Ammon's horn (tissue), 1 donor: ENCODE measurements around the gene MRTFB.
"Not testable (repeated sequence)": the region's sequence is repeated elsewhere in the genome, so short reads cannot be mapped to it uniquely, and the experiment has no call there.

Experiments used
- DNase-seq: peaks from one replicate; pipeline ENCODE4 v3.0.0-alpha.2; 2016; ENCODE audit warnings: low spot score

The MRTFB gene

DNA sequence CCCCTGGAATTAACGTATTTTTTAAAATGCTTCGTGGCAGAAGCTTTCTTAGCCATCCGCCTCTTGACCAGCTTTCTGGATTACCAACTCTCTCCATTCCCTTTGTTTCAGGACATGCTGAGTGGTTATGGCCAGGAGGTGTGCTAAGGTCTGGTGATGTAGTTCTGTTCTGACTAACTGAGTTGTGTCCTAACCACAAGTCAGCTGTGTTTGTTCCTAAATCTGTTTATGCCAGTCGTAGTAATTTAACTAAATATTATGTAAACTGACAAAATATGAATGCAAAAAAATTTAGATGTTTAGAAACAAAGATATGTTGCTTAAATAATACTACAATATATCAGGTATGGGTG is 61.6 kb downstream of the MRTFB start:
- DNase-seq = no peak

DNA sequence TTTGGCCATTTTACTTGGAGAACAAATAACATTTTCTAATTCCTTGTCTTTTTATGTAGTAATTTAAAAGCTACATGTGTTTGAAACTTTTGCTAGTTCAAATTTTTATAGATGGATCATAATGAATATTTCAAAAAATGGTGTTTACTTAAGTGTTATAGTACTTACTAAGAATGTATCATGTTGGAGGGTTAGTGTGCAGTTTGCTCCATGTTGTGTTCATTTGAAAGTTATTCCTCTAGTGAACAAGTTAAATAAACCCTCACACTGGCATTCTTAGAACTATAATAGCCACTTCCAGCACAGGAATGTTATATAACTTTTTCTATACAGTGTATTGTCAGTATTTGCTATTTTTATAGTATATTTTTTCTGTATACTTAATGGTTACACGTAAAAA is 62.8 kb downstream of the MRTFB start:
- no peak for DNase-seq

GRCh38 chr16:14135704-14136103 is 64.6 kb downstream of the MRTFB start:
- DNase-seq = no peak

GRCh38 chr16:14139872-14140271 is 68.8 kb downstream of the MRTFB start:
- no peak for DNase-seq

- no peak for DNase-seq
These were observed 69.8 kb downstream of the MRTFB start for GRCh38 chr16:14140923-14141322.

DNA sequence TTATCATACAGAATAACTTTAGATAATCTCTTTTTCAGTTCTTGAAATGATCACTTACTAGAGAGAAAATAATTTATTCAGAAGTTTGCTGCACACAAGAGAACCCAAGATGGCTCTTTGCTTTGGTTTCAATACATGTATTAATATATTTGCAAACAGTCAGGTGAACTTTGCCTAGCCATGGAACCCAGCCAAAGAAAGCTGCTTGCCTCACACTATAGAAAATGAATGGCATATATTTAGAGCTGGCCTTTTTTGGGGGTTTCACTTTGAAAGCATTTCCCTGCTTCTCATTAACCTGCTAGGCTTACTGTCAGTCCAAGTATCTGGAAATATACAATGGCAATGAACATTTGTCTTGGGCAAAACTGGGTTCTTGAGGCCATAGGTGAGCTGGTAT is 75.3 kb downstream of the MRTFB start:
- DNase-seq = no peak

- no peak for DNase-seq
These were observed 76.9 kb downstream of the MRTFB start for GRCh38 chr16:14148016-14148415.

- no peak for DNase-seq
These were observed 77.5 kb downstream of the MRTFB start for GRCh38 chr16:14148569-14148968.

DNA sequence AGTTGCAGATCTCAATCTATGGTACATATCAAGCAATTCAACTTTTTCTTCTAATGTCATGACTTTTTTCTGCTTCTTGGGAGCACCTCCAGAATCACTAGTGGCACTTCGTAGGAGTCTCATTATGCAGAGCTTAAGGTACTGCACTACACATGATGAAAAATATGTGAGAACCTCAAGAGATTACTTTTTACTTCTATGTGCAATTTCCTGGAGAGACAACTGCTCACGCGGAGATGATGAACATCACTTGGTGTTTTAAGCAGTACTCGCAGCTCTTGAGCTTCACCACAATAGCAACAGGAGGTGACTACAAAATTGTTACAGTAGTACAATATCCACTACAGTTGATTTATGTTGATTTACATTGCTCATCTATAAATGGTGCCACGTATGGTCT is 79.7 kb downstream of the MRTFB start:
- no peak for DNase-seq

DNA sequence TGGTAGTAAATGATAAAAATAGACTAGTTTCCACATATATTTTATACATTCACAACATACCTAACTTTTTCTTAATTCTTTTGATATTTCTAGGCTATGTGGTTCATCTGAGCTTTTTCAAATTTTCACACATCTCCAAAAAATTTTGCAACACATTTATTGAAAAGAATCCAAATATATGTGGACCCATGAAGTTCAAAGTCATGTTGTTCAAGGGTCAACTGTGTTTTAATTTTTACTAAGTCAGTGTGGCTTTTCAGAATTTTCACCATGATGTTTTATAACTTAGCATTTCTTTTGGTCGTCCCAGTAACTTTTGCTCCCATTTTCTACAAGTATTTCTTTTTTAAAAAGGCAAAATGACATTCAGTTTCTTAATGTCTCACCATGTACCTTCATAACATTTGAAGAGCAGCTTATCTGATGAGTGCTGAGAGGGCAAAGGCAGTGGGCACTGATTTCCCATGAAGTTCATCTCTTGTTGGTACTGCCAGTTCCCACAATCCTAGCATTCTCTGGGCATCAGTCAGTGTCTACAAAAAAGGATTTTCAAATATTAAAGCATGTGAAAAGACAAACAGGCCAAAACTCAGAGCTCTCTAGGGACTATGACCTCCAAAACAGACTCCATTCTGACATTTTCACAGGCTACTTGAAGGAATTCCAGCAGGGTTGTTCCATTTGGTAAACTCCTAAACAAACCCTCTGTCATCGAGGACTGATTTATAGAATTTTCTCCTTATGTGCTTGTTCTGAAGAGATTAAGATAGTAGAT is 80.3 kb downstream of the MRTFB start:
- no peak for DNase-seq

- no peak for DNase-seq
These were observed 84.6 kb downstream of the MRTFB start for GRCh38 chr16:14155572-14156190.

GRCh38 chr16:14164916-14165662 is 94.0 kb downstream of the MRTFB start:
- no peak for DNase-seq

DNA sequence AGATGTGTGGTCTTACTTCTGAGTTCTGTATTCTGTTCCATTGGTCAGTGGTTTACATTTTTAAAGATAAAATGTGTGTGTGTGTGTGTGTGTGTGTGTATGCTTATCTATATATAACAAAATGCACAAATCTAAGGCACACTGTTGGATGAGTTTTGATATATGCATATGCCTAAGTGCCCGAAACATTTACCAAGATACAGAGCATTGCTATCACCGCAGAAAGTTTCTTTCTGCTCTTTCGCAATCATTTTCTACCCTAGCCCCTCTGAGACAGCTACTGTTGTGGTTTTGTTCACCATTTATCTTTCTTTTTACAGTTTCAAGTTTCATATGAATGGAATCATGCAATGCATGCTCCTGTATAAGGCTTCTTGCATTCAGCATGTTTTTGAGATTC is 97.0 kb downstream of the MRTFB start:
- DNase-seq = no peak

DNA sequence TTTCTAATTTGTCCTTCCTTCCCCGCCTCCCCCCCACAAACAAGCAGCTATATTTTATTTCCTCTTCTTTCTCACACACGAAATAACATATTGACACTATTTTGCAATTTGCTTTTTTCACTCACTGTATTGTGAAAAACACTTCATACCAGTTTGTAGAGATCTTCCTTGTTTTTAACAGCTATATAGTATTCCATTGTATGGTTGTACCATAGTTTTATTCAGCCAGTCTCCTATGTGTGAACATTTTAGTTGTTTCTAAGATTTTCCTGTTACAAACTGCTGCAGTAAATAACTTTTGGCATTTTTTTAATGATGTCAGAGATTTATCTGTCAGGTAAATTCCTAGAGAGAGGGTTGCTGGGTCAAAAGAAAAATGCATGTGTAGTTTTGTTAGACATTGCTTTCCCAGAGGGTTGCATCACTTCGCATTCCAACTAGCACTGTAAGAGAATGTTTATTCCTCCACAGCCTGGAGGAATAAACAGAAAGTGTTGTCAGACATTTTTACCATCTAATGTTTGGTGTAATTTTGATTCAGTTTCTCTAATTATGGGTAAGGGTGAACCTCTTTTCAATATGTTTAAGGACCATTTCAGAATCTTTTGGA is 101.2 kb downstream of the MRTFB start:
- DNase-seq = no peak

DNA sequence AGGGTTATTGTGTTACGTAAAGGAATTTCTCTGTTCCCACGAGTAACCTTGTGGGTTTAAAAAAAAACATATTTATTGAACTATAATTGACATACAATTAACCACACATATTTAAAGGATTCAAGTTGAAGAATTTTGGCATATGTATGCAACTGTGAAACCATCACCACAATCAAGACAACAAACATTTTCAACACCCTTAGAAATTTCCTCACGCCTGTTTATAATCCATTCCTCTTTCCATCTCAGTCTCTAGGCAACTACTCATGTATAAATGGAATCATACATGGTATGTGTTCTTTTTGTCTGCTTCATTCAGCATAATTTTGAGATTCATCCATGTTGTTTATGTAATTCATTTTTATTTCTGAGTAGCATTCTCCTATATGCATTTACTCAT is 104.0 kb downstream of the MRTFB start:
- no peak for DNase-seq

- no peak for DNase-seq
These were observed 106.6 kb downstream of the MRTFB start for GRCh38 chr16:14177704-14178103.

DNA sequence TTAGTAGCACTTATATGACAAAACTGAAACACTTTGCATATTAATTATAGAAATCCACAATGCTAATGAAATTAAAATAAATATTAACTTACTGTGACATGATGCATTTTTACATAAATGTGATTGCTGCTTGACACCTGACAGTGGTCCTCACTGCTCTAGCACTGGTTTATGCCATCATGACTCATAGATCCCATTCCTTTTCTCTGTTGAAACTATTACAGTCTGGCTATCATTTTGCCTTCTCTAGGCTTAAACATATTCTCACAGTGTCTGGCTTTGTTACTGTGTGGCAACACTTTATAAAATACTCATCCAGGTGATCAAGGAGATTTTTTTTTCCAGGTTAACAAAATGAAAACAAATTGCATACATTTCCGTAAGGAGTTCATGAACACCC is 108.0 kb downstream of the MRTFB start:
- no peak for DNase-seq

GRCh38 chr16:14180481-14180944 is 109.4 kb downstream of the MRTFB start:
- no peak for DNase-seq

DNA sequence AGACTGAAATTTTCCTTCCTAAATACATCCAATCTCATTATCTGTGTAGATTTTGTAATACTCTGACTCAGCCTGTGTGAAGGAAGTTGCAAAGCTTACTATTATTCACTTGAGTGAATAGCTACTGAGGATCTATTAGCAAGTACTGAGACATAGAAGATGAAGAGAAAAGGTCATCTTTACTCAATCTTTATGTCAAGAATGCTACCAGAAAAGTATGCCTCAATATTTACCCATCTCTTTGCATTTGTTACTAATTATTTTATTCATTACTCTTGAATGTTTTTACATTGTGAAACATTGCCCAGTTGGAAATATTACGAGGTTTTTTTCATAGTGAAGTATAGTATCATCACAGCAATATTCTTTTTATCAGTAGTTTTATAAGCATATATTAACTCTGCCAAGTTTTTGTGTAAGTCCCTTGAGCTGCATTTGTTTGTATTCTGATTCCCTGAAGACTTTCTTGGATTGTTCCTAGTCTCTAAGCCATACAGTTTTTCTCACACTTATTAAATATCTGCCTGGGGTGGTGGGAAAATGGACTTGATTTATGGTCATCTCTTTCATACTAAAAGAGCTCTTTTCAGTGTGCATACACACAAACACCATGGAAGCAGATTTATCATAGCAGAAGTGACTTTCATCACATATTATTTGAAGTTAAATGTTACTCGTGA is 110.4 kb downstream of the MRTFB start:
- no peak for DNase-seq

- no peak for DNase-seq
These were observed 111.9 kb downstream of the MRTFB start for GRCh38 chr16:14182999-14183398.

- DNase-seq = not testable (repeated sequence)
These were observed 112.8 kb downstream of the MRTFB start for GRCh38 chr16:14183962-14184361.
